ENCODE measurements around the gene SIMC1. TPM values are rescaled to one million over a fixed set of nuclear protein-coding genes. Genes with fewer than 3 reads are reported as not detected.
"Not testable (repeated sequence)": the region's sequence is repeated elsewhere in the genome, so short reads cannot be mapped to it uniquely, and the experiment has no call there.

SIMC1 gene
- total RNA-seq, 3 donors from 2014 or later = 16.3 to 18.3 (median 16.6) TPM

DNA sequence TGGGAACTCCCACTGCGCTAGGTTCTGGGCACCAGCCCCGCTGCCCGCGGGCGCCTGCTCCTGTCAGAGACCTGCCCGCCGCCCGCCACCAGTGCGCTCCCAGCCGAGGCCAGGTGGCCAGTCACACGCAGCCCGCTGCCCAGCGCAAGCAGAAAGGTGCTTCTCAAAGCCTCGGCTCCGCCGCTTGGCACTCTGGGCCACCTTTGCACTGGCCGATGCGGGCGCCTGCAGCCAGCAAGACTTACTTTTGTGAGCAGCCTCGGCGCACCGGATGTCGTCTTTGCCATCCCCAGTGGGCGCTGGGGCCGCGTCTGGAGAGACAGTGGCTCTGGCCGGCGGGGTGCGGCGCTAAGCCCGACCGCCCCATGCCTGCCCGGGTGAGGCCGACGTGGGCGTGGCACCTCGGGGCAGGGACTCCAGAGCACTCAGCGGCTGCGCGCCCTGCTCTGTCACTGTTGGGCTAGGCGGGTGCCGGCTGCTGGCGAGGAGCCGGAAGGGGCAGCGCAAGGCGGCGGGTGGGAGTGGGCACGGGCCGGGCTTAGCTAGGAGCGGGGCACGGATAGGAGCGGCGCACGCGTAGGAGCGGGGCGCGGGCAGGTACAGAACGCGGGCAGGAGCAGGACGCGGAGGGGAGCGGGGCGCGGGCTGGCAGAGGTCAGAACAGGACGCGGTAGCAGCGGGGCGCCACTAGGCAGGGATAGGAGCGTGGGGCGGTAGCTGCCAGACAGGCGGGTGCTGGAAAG is 39.1 kb upstream of the SIMC1 start:
- Mint-ChIP-seq H3K27me3 (ENCODE audit: low read depth) (peaks cover 10% of the 10 kb centered on the region), H3K4me3 (peak overlapping the region; percentile 72)
- H3K36me3 Mint-ChIP-seq (ENCODE audit: insufficient read depth); H3K4me1 Mint-ChIP-seq (ENCODE audit: low read depth); H3K9me3 Mint-ChIP-seq; DNase-seq: not testable (repeated sequence)
- ATAC-seq = peak; percentile 64 to 67

DNA sequence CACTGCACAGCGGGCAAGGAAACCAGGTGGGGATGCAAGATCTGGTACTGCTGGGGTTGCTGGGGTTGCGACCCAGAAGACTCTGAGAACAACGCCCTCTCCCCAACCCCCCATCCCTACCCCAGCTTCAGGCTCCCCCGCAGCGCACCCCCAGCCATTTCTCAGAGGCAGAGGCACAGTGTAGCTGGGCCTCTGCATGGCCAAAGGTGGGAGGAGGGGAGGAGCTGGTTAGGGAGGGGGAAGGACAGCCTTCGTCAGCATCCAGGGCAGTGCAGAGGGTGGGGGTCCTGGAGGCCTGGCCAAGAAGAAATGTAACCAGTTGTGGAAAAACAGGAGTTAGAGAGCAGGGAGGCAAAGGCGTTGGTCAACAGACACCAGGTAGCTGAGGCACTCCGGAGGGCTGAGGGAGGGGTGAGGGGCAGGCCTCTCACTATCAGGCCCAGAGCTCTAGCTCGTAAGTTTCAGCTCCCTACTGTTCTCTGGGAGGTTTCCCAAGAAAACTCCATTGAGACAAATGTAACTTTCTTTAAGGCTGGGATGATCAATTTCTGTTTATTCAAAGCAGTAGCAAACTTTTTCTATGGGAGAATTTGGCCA is 38.3 kb upstream of the SIMC1 start:
- H3K27me3 Mint-ChIP-seq (ENCODE audit: low read depth) = peaks cover 15% of the 10 kb centered on the region
- H3K36me3 Mint-ChIP-seq (ENCODE audit: insufficient read depth); H3K4me3 Mint-ChIP-seq; H3K4me1 Mint-ChIP-seq (ENCODE audit: low read depth); ATAC-seq; H3K9me3 Mint-ChIP-seq; DNase-seq: not testable (repeated sequence)

DNA sequence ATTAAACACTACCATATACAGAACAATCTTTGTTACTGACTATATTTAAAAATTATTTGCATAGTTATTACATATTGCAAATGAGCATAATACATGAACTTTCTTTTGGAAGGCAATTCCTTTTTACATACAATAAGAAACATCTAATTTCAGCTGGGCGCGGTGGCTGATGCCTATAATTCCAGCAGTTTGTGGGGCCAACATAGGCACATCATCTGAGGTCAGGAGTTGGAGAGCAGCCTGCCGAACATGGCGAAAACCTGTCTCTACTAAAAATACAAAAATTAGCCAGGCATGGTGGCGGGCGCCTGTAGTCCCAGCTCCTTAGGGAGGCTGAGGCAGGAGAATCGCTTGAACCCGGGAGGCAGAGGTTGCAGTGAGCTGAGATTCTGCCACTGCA is 36.4 kb upstream of the SIMC1 start:
- no peak for DNase-seq
- Mint-ChIP-seq H3K4me3 (no peak overlapping the region), H3K27me3 (ENCODE audit: low read depth) (peaks cover 12% of the 10 kb centered on the region), H3K9me3 (no peaks in the 10 kb centered on the region), H3K4me1 (ENCODE audit: low read depth) (no peaks in the 10 kb centered on the region), H3K36me3 (ENCODE audit: insufficient read depth) (no peaks in the 10 kb centered on the region)
- ATAC-seq = no peak

DNA sequence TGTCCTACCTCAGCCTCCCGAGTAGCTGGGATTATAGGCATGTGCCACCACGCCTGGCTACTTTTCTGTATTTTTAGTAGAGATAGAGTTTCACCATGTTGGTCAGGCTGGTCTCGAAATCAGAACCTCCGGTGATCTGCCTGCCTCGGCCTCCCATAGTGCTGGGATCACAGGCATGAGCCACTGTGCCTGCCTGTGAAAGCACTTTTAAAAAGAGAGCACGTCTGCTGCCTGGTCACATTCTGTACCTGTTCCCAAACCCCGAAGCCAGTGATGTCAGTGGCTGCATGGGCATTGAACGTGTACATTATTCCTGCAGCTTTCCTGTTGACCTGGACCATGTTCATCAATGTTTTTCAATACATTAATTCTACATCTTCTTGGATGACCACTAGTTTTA is 35.1 kb upstream of the SIMC1 start:
- no peak overlapping the region for H3K4me3 Mint-ChIP-seq
- no peak for ATAC-seq
- no peaks in the 10 kb centered on the region for H3K36me3 Mint-ChIP-seq (ENCODE audit: insufficient read depth)
- H3K27me3 Mint-ChIP-seq (ENCODE audit: low read depth) = peaks cover 12% of the 10 kb centered on the region
- H3K4me1 Mint-ChIP-seq (ENCODE audit: low read depth) = no peaks in the 10 kb centered on the region
- no peak for DNase-seq
- H3K9me3 Mint-ChIP-seq = no peaks in the 10 kb centered on the region

DNA sequence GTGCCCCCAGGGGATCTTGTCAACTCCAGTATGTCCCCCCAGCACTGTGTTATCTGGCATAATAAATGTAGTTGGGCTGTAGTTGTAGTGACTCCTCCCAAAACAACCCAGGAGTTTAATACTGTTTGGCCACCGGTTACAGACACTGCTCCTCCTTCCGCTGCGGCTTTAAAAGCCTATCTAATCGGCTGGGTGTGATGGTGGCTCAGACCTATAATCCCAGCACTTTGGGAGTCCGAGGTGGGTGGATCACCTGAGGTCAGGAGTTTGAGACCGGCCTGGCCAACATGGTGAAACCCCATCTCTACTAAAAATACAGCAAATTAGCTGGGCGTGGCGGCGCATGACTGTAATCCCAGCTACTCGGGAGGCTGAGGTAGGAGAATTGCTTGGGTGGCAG is 34.7 kb upstream of the SIMC1 start:
- H3K4me3 Mint-ChIP-seq; H3K36me3 Mint-ChIP-seq (ENCODE audit: insufficient read depth); DNase-seq; H3K9me3 Mint-ChIP-seq; ATAC-seq; H3K4me1 Mint-ChIP-seq (ENCODE audit: low read depth): not testable (repeated sequence)
- peaks cover 12% of the 10 kb centered on the region for H3K27me3 Mint-ChIP-seq (ENCODE audit: low read depth)

DNA sequence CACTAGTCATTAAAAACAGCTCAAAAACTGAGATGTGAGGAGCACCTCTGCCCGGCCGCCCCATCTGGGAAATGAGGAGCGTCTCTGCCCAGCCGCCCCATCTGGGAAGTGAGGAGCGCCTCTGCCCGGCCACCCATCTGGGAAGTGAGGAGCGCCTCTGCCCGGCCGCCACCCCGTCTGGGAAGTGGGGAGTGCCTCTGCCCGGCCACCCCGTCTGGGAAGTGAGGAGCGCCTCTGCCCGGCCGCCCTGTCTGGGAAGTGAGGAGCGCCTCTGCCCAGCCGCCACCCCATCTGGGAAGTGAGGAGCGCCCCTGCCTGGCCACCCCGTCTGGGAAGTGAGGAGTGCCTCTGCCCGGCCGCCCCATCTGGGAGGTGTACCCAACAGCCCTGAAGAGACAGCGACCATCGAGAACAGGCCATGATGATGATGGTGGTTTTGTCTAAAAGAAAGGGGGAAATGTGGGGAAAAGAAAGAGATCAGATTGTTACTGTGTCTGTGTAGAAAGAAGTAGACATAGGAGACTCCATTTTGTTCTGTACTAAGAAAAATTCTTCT is 23.7 kb upstream of the SIMC1 start:
- H3K4me1 Mint-ChIP-seq (ENCODE audit: low read depth); H3K9me3 Mint-ChIP-seq; H3K4me3 Mint-ChIP-seq; H3K36me3 Mint-ChIP-seq (ENCODE audit: insufficient read depth); DNase-seq; ATAC-seq: not testable (repeated sequence)
- H3K27me3 Mint-ChIP-seq (ENCODE audit: low read depth) = peaks cover 18% of the 10 kb centered on the region

DNA sequence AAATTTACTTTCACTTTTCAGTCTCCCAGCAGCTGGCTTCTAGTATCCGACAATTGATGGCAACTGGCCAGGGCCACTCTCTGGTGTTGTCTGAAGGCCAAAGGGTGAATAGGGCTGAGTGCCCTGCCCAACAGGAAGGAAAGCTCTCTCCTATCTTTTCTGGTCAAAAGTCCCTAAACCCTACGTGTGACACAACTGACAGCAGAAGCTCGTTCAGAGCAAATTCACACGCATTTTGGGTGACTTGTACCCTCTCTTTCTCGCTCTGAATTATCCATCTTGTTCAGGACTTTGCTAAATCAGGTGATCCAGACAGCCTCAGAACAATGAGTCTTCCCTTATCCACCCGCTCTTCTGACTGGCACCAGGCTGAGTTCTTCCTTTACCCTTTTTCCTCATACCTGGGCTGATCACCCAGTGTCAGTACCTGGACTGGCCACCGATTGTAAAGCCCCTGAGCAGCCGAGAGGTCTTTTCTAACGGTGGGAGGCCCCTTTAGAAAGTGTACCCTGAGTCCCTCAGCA is 21.8 kb upstream of the SIMC1 start:
- H3K27me3 Mint-ChIP-seq (ENCODE audit: low read depth) = peaks cover 18% of the 10 kb centered on the region
- not testable (repeated sequence) for ATAC-seq; H3K4me1 Mint-ChIP-seq (ENCODE audit: low read depth); H3K36me3 Mint-ChIP-seq (ENCODE audit: insufficient read depth); H3K4me3 Mint-ChIP-seq; H3K9me3 Mint-ChIP-seq; DNase-seq

DNA sequence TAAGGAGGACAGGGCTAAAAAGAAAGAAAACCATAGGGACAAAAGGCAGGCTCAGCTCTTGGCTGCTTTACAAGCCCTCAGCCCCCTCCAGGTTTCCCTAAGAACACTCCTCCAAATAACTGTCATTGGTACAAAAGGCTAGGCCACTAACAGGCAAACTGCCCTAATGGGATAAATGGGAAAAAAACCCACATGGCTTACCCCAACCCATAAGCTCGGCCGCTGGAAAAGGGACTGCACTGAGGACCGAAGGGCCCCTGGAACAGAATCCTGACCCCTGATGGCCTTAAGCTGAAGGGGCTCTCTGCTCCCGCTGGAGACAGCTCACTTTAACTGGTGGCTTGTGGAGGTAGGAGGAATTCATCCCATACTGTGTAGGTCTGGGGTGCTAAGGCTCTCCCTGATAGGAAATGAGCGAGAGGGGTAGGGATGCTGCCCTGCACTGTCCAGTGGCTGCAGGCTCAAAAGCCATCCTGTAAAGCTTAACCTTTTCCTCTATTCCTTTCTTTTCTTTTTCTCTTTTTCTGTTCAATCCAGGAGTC is 21.0 kb upstream of the SIMC1 start:
- DNase-seq; H3K4me1 Mint-ChIP-seq (ENCODE audit: low read depth); H3K36me3 Mint-ChIP-seq (ENCODE audit: insufficient read depth); H3K9me3 Mint-ChIP-seq; ATAC-seq; H3K4me3 Mint-ChIP-seq: not testable (repeated sequence)
- peaks cover 17% of the 10 kb centered on the region for H3K27me3 Mint-ChIP-seq (ENCODE audit: low read depth)

DNA sequence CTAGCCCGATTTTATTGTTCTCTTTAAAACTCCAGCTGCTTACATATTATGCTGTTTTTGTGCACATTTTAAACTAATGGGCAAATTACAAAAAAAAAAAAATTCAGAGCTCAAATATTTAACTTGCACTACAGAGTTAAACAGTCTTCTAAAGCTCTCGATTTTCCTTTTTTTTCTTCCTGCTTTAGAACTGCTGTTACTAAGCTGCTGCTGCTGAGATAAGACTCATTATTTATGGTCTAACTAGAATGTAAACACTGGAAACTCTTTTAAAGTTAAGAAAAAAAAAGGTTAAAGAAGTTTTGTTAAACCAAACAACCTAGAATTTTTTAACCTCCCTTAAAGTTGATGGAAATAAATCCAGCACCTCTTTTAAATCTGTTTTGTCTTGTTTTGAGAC is 20.5 kb upstream of the SIMC1 start:
- not testable (repeated sequence) for H3K4me1 Mint-ChIP-seq (ENCODE audit: low read depth); DNase-seq; H3K36me3 Mint-ChIP-seq (ENCODE audit: insufficient read depth); ATAC-seq; H3K4me3 Mint-ChIP-seq; H3K9me3 Mint-ChIP-seq
- peaks cover 15% of the 10 kb centered on the region for H3K27me3 Mint-ChIP-seq (ENCODE audit: low read depth)

DNA sequence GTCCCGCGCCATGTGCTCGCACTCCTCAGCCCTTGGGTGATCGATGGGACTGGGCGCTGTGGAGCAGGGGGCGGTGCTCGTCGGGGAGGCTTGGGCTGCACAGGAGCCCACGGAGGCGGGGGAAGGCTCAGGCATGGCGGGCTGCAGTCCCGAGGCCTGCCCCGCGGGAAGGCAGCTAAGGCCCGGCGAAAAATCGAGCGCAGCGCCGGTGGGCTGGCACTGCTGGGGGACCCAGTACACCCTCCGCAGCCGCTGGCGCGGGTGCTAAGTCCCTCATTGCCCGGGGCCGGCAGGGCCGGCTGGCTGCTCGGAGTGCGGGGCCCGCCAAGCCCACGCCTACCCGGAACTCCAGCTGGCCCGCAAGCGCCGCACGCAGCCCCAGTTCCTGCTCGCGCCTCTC is 16.2 kb upstream of the SIMC1 start:
- not testable (repeated sequence) for DNase-seq; H3K4me1 Mint-ChIP-seq (ENCODE audit: low read depth); ATAC-seq; H3K4me3 Mint-ChIP-seq; H3K36me3 Mint-ChIP-seq (ENCODE audit: insufficient read depth); H3K27me3 Mint-ChIP-seq (ENCODE audit: low read depth); H3K9me3 Mint-ChIP-seq

DNA sequence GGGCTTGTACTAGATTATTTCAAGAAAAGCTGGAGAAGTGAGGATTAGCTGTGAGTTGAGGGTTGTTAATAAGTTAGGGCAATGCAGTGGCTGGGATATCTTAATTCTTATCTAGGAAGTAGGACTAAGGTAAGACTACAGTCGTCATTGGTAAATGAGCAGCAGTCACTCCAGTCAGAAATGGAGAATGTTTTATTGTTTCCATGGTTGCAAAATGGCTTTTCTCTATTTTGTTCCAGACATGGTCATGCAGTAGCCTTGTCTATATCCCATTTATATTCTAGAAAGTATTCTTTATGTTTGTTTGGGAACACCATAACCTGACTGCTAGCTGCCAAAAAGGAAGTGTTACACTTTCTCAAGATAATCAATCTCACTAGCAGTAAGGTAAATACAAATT is 9.9 kb upstream of the SIMC1 start:
- not testable (repeated sequence) for H3K9me3 Mint-ChIP-seq; ATAC-seq; H3K27me3 Mint-ChIP-seq (ENCODE audit: low read depth); H3K4me3 Mint-ChIP-seq; DNase-seq; H3K4me1 Mint-ChIP-seq (ENCODE audit: low read depth); H3K36me3 Mint-ChIP-seq (ENCODE audit: insufficient read depth)

DNA sequence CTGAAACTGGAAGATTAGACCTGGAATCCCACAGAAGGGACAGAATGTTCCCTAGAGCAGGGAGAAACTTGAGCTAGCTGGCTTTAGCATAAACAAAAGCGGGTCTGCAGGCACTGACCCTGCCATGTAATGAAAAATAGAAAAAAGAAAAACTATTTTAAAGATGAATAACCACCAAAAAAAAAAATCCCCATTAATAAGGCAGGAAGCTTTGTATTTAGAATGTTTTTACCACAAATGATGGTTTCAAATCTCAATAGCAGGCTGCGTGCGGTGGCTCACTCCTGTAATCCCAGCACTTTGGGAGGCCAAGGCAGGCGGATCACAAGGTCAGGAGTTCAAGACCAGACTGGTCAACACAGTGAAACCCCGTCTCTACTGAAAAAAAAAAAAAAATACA is 5.0 kb upstream of the SIMC1 start:
- not testable (repeated sequence) for H3K4me1 Mint-ChIP-seq (ENCODE audit: low read depth); H3K4me3 Mint-ChIP-seq; ATAC-seq; H3K27me3 Mint-ChIP-seq (ENCODE audit: low read depth); DNase-seq; H3K36me3 Mint-ChIP-seq (ENCODE audit: insufficient read depth); H3K9me3 Mint-ChIP-seq

DNA sequence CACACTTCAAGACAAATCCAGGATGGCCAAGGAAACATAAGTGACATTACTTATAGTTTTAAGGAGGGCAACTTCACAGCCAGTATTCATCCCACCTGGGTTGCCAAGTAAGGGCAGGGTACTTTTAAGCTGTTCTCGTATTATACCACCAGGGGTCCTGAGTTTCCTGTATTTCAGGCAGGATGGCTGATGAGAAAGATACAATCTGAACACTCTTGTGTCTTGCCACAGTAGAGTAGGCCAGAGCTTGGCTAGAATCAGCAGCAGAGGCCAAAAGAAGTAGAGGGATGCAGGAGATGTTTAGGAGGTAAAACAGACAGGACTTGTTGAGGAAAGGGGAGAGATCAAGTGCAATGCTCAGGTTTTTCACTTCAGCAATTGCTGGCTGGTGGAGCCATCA is 3.1 kb upstream of the SIMC1 start:
- not testable (repeated sequence) for DNase-seq; H3K9me3 Mint-ChIP-seq; H3K4me3 Mint-ChIP-seq; H3K4me1 Mint-ChIP-seq (ENCODE audit: low read depth); H3K27me3 Mint-ChIP-seq (ENCODE audit: low read depth); H3K36me3 Mint-ChIP-seq (ENCODE audit: insufficient read depth)
- ATAC-seq = peak; percentile 52 to 53

DNA sequence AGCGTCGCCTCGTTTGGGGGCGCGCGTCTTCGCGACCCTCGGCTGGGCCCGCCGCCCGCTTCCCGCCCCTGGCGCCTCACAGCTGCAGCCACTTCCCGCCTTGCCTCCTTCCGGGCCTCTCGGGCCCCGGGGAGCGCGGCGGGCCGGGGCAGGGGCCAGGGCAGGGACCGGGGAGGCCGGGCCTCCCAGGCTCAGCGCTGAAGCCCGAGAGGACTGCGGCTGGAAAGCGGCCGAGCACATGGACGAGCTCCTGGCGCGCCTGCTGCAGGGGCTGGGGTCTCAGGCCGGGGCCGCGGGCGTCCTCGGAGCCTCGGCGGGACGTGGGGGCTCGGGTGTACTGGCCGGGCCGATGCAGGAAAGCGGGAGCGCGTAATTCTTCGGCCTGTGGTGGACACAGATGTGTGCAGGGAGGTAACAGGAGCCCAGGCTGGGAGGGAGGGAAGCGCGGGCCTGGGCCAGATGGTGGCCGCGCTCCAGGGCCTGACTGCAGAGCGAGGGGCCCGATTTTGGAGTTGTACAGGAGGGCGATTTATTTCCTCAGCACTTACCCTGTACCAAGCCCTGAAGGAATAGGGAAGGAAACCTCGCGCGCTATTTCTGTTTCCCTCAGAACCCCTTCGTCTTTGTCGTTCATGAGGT is 540 bp downstream of the SIMC1 start:
- DNase-seq; H3K36me3 Mint-ChIP-seq (ENCODE audit: insufficient read depth); H3K4me3 Mint-ChIP-seq; H3K27me3 Mint-ChIP-seq (ENCODE audit: low read depth); H3K4me1 Mint-ChIP-seq (ENCODE audit: low read depth); H3K9me3 Mint-ChIP-seq: not testable (repeated sequence)
- peak; percentile 60 to 61 for ATAC-seq
